HG03521 (cell line): Measurements from ENCODE around the gene SENP8.
"Not testable (repeated sequence)": the region's sequence is repeated elsewhere in the genome, so short reads cannot be mapped to it uniquely, and the experiment has no call there.

Source experiments
- ATAC-seq: cut with Tn5 transposase; IDR thresholded peaks from one replicate; pipeline ENCODE4 v1.9.1; 2021; ENCODE audit warnings: mild to moderate bottlenecking, moderate library complexity; ENCODE audit not compliant: unreplicated experiment

SENP8 gene

DNA sequence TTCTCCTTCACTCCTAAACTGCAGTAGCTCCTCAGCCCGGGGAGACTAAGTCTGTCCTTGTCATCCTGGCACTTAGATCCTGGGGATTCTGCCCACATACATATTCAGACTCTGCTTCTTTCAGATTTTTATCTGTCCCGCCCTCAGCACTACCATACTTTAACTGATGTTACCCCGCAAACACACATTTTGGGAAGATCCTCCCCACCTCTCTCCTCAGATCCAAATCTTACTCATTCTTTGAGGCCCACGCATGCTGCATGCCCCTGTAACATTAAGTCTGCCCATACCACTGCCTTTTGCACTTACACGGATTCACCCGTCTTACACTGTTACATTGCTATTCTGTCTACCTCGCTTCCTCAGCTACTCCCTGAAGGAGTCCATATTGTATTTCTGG, 36.1 kb downstream of the SENP8 start:
- no peak for ATAC-seq

DNA sequence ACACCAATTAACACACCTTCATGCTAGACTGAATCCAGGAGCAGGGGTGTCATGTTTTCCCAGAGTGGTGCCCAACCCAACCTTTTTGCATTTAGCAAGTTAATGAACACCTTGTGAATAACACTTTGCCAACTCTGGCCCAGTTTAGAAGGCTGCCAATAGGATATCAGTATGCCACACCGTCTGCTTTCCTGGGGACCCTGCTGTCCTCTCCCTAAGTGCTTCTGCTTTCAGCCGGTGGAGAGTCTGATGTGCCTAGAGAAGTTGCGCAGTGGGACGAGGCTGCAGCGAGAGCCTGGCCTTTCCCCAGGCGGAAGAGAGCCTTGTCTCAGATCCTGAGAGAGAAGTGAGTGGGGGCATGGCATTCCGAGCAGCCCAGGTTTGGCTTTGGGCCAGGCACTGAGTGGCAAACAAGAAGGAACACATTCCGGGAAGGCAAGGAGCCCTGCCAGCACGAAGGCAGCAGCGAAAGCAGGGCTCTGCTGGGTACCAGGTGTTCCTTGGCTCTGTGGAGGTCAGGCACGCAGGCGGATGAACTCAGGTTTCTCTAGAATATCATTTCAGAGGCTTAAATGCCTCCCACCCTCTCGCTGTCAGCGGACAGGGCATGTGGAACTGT, 36.9 kb downstream of the SENP8 start:
- ATAC-seq = no peak

DNA sequence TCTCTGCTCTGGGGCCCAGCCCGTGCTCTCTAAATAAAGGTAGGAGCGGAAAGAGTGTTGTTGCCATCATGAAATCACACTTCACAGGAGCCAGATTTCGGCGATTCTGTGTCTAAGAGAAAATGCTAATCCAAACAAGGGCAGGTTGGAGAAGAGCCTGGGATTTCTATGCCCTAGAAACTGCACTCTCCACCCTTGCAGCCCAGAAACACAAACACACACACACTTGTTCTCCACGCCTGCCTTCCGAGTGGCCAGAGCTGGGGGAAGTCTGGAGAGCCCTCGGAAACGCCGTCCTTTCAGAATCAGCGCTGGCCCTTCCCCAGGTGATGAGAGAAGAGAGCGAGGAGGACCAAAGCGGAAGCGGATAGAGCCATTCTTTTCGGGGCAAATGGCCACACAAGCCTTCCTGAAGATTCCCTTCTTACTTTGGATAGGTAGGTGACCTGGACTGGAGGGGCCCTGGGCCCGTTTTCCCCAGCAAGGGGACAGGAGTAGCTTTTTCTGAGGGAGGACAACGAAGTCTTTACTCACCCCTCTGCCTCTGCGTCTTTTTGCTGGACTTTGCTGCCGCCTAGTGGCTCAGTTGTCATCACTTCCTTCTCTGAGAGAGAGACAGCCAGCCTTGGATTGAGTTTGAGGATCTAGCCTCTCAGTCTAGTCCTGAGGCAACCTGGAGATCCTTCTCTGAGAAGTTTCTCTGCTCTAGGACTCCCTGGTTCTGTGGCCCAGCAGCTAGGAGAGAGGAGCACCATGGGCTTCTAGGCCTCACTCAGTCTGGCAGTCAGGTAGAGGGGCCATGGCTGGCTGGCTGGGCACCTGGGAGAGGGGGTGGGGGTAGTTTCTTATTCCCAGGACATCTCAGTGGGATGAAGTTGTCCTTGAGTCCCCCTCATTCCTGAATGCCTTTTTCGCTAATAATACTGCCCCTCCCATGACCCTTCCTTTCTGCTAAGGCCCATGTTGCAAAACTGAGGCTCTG, 37.7 kb downstream of the SENP8 start:
- peak; percentile 62 for ATAC-seq

DNA sequence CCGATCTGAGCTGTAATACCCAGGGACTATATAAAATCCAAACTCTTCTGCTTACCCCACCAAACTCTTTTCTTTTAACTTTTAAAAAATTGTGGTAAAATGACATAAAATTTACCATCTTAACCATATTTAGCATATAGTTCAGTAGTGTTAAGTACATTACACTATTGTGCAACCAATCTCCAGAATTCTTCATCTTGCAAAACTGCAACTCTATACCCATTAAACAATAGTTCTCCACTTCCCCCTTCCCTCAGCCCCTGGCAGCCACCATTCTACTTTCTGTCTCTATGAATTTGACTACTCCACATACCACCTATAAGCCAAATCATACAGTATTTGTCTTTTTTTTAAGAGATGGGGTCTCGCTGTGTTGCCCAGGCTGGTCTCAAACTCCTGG, 38.7 kb downstream of the SENP8 start:
- ATAC-seq = no peak

DNA sequence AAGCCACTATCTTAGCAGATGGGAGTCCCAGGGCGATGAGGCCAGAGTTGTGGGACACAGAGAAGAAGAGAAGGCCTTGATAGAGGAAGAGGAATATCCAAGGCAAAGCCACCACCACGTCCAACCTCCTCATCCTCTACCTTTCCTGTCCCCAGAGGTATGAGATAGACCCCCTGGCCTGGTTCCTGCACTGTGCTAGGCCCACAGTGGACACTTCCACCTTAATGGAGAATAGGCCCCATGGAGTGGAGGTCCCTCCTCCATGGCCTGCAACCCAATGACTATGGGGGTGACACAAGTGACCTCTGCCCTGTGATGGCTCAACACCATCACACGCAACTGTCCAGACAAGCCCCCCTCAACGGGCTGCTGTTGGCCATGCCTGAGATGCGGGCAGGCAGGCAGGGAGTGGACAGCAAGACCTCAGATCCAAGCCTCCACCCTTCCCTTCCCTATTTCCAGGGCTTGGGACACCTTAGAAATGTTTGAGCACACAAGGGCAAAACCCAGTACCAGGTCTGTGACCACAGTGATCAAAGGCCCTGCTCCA, 42.6 kb downstream of the SENP8 start:
- no peak for ATAC-seq

DNA sequence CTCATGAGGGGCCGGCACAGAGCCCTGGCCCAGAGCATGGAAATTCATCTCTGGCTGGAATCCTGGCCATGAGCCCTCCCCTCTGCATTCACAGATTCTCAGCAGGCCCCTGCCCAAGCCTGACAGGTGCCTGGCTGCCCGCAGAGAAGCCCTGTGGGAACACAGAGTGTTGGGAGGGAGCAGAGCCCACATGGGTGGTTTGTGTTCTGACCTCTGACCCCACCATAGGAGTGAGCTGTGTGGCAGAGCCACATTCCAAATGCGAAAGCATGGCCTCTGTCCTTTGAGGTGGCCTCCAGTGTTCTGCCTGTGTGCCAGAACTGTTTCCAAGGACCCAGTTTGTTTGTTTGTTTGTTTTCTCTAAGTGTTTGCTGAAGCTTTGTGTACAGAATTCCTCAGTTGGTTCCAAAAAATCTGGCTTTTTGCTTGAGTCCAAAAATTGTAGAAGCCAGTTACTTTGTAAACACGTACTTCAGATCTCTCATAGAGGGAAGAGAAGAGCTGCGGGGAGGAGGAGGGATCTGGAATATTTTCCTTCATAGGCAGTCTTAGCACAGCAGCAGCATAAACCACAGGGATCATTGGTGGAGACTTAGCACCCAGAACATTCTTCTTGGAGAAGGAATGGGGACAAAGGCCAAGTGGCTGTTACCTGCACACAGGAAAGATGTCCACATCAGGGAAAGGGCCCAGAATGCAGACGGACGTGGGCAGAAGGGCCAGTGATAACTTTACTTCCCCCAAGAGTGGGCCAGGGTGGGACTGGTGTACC, 43.3 kb downstream of the SENP8 start:
- ATAC-seq = no peak

DNA sequence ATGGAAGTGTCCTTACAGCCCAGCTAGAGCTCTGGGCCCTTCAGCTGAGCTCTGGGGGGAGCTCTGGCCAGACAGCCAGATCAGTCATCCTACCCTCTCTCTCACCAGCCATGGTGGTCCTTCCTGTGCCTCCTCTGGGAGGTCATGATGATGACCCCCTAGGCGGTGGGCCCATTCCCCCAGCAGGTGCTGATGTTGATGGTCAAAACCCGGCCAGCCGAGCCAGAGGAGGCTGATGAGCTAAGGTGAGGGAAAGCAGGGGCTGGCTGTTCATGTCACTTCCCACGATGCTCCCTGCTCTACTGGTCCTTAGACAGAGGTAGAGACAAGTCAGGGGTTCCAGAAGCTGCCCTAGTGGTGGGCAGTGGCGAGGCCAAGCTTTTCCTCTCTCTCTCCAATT, 44.4 kb downstream of the SENP8 start:
- ATAC-seq = no peak

DNA sequence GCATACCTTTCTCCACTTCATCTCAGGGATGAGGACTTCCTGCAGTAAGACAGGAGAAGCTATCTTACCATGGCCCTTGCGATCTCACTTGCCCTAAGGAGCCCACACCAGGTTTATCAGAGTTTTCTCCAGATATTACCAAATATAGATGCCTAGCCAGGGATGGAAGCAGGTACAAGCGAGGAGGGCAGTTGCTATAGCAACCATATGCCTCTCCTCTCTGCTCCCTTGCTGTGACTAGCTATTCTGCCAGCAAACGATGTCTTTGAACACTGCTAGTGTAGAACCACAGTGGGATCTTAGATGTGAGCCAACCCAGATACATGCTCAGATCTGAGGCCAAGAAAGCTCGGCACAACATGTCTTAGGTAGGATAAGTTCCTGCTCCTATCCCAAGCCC, 45.5 kb downstream of the SENP8 start:
- no peak for ATAC-seq

DNA sequence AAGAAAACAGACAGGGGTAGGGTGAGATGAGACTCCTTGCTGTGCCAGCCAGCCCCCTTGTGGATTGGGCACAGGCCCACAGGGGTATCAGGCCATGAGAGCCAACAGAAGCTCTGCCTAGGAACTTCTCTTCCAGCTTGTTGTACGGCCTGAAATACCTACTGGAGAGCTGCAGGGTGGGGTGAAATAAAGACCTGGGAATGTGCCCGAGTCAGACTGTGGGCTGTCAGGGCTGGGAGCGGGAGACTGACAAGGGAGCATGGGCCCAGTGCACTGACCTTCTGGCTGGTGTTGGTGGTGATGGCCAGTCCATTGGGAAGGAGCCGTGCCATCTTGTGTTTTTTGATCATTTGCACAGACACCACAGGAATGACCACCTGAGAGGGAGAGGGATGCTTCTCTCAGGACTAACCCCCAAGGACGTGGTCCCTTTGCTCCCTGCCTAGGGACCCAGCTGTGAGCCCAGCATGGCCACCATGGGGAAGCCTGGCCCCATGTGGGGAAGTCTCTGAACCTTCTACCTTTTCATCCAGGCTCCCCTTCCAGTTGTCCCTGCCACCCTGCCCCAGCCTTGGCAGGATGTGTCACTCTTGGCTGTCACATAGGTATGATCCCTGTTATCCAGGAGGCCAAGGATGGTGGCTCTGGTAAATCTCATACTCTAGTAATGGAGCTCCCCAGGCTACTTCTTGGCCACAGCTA, 48.7 kb downstream of the SENP8 start:
- no peak for ATAC-seq

DNA sequence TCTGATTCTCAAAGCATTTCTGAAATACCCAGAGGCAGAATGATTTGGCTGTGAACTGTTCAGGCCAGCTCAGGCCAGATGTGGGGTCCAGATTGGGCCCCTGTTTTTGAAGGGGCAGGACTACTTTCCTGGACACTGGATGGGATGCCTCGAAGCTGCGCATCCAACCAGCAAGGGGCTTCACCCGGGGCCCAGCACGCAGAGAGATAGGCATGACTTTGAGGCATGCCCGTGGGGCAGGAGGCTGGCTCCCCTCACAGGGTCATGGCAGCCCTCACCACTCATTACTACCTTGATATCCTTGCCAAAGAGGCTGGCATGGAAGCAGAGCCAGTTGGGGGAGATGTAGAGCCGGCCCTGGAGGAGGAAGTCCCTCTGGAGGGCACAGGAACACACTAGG, 49.2 kb downstream of the SENP8 start:
- ATAC-seq = no peak

DNA sequence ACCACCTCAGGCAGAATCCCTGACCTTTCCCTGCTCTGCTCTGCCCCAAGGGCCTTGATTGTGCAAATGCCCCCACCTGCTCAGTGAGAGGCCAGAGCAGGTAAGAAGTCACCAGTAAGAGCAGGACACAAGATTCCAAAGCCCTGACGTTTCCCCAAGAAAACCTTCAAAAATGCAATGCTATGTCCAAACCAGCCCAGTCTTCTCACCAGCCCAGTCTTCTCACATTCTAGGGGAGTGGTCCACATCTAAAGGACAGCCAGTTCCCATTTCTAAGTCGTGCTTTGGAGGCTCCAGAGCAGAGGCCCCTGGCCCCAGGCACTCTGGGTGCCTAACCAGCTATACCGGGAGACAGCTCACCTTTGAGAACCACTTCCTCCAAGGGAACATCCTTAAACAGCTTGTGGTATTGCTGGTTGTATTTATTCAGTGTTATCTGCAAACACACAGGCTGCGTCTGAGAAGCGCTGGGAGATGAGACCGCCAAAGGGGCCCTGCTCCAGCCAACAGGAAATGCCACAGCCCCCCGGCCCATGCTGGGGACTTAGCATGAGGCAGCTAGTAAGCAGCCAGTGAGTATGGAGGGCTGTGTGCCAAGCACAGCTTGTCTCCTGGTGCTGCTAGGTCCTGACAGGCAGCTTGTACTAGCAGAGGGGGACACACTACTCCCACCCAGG, 50.1 kb downstream of the SENP8 start:
- ATAC-seq = no peak

DNA sequence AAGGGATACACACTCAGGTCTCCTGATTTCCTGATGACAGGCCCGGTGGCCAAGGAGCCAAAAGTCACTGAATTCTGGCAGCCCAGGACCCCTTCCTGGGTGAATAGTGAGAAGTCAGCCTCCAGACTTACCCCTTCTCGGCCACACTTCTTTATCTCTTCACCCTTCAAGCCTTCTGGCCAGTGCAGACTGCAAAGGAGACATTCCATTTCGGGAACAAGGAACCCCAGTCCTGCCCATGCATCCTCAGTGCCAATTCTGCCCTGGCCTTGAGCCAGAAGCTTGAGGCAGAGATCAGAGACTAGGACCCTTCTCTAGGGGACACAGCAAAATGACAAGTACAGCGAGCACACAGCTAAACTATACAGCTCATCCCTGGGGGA, 50.6 kb downstream of the SENP8 start:
- no peak for ATAC-seq

DNA sequence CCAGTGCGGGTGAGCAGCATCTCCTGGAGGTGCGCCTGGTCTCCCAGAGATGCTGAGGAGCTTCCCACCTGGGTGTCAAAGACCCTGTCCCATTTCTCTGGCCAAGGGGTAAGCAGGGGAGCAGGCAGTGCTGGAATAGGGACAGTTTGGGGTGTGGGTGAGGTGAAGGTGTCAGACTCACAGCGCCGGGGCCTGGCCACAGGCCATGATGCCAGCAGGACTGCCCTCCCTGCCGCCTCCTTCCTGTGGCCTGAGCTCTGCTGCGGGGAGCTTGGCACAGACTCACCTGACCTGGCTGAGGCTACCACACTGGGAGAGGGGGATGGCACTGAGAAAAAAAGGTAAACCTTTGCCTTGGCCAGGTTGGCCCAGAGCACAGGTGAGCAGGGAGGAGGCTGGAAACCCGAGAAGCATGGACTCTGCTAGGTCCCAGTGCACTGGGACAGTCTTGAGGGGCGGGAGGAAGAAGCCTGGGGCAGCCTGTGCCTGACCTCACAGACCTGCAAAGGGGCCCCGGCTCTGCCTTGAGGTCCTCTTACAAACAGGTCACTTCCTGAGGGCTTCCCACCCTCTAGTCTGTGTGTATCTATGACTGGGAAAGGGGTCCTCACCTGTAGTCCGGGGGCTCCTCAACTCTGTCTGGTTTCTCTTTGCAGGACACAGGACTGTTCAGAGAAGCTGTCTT, 51.2 kb downstream of the SENP8 start:
- no peak for ATAC-seq

DNA sequence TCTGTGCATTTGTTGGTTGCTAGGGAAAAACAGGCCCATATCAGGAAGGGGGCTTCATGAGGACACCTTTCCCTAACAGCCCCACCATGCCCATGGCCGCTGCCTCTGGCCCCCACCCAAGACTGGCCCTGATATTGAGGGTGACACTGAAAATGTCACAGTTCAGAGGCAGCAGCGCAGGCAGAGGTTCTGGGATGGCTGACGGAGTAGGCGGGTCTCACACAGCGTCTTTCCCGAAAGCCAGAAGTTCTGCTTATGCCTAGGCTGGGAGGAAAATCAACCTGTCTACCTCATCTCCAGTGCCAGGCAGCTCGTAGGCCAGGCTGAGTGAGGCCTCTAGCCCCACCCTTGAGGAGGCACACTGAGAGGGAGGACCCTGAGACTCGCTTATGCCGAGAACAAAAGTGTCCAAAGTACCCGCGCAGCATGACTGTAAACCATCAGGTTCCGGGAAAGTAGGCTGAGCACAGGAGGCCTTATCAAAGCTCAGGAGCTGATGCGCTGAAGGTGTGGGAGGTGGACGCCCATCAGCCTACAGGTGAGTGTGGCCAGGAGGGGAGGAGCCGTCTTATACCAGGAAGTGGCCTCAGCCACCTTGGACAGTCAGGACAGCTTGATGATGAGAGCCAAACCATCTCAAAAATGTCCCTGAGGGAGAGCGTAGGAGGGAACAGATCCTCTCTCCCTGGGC, 51.9 kb downstream of the SENP8 start:
- ATAC-seq = no peak

DNA sequence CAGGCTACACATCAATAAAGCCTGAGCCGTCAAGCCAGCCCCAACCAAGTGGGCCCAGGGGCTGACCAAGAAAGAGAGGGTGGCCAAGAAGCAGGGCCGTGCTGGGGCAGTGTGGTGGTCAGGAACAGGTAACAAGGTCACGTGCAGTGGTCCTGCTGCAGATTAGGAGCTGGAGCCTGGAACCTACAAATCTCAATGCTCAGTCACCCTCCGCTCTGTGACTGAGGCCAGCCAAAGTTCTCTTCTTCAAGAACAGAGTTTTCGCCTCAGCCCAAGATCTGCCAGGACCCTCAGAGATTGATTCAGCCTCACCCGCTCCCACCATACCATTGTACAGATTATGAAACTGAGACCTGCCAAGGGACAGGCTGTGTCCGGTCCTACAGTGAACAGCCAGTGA, 52.5 kb downstream of the SENP8 start:
- ATAC-seq = no peak

DNA sequence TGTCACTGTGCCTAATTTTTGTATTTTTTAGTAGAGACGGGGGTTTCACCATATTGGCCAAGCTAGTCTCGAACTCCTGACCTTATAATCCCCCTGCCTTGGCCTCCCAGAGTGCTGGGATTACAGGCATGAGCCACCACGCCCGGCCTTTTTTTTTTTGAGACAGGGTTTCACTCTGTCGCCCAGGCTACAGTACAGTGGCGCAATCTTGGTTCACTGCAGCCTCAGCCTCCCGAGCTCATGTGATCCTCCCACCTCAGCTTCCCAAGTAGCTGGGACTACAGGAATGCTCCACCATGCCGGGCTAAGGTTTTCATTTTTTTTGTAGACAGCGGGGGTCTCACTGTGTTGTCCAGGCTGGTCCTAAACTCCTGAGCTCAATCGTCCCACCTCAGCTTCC, 53.8 kb downstream of the SENP8 start:
- ATAC-seq = not testable (repeated sequence)

DNA sequence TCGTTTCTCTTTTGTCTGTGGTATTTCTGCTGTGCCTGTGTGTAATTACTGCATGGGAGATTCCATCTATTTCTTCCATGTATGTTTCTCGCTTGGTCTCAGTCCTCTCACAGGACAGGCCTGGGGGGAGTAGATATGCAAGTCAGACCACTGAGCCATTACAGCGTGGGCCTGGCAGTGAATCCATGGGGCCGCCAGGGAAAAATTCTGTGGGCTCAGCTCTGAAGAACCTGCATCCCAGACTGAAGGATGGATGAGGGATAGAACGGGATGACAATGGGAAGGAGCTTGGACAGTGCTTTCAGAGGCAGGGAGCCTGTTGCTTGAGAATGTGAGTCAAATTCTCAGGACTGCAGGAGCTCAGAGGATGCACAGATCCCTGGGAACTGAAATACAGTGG, 54.6 kb downstream of the SENP8 start:
- no peak for ATAC-seq

DNA sequence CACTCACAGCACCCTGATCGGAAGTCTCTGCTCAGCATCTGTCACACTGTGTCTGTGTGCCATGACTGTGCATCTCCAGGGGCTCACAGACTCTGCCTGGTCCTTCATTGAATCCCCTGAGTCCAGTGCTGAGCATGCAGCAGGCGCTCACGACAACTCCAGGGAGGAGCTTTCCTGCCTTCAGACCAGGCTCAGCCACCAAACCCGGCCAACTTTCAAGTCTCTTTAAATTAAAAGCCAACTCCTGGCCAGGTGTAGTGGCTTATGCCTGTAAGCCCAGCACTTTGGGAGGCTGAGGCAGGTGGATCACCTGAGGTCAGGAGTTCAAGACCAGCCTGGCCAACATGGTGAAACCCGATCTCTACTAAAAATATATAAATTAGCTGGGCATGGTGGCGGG, 55.2 kb downstream of the SENP8 start:
- no peak for ATAC-seq
